Sigmoid colon (tissue), 4 donors: ENCODE measurements around the gene C1QTNF6.

Experiments used
- CTCF ChIP-seq, 4 experiments: fragments of 450-650 bp in 3 of 4; fragments of 200-600 bp in 1 of 4; IDR thresholded peaks; one replicate each; pipeline ENCODE4 v1.5.1; 2016 to 2019; ENCODE audit warnings: antibody characterized with exemption in 4 of 4, mild to moderate bottlenecking in 3 of 4, moderate library complexity in 2 of 4
- EP300 ChIP-seq, 4 donors: sonication (generic); formaldehyde crosslinking; IDR thresholded peaks; one replicate each; pipeline ENCODE4 v1.6.1; 2017; ENCODE audit warnings: antibody characterized with exemption in 4 of 4
- POLR2A ChIP-seq, 2 donors: fragments of 450-650 bp; IDR thresholded peaks; one replicate each; pipeline ENCODE4 v1.6.1; 2016; ENCODE audit warnings: antibody characterized with exemption in 2 of 2, mild to moderate bottlenecking in 2 of 2, moderate library complexity in 2 of 2

GRCh38 chr22:37210041-37210803 is 22.2 kb upstream of the C1QTNF6 start:
- TF ChIP-seq EP300 (IDR thresholded peaks at IDR 0.05) = no peak
- TF ChIP-seq CTCF (IDR thresholded peaks at IDR 0.05) = no peak
- TF ChIP-seq POLR2A (IDR thresholded peaks at IDR 0.05) = no peak
